ENCODE measurements around the gene NRXN3.

The NRXN3 gene

GRCh38 chr14:78164226-78164853, 5.8 kb upstream of the NRXN3 start:
- no peak for TF ChIP-seq CTCF (conservative IDR thresholded peaks at IDR 0.05; ENCODE audit: low read length)
- H3K4me3 ChIP-seq (ENCODE audit: low read length), result no peak overlapping the region
- no peak for DNase-seq (ENCODE audit: low read depth)

- no peak for DNase-seq (ENCODE audit: low read depth)
- no peak for TF ChIP-seq CTCF (conservative IDR thresholded peaks at IDR 0.05; ENCODE audit: low read length)
Observed at GRCh38 chr14:78172428-78172827, 2.3 kb downstream of the NRXN3 start.

GRCh38 chr14:78173346-78174035, 3.3 kb downstream of the NRXN3 start:
- DNase-seq (ENCODE audit: low read depth), result no peak
- TF ChIP-seq CTCF (conservative IDR thresholded peaks at IDR 0.05; ENCODE audit: low read length), result no peak
- H3K4me3 ChIP-seq (ENCODE audit: low read length), result no peak overlapping the region

More at GRCh38 chr14:78172428-78172827, 2.3 kb downstream of the NRXN3 start:
- H3K4me3 ChIP-seq (ENCODE audit: low read length), result no peak overlapping the region

- no peak overlapping the region for H3K4me3 ChIP-seq (ENCODE audit: low read length)
- no peak for TF ChIP-seq CTCF (conservative IDR thresholded peaks at IDR 0.05; ENCODE audit: low read length)
- no peak for DNase-seq (ENCODE audit: low read depth)
Observed at GRCh38 chr14:78175412-78175811, 5.2 kb downstream of the NRXN3 start.

- no peak for DNase-seq (ENCODE audit: low read depth)
- H3K4me3 ChIP-seq (ENCODE audit: low read length), result no peak overlapping the region
- no peak for TF ChIP-seq CTCF (conservative IDR thresholded peaks at IDR 0.05; ENCODE audit: low read length)
Observed at GRCh38 chr14:78178071-78178470, 7.9 kb downstream of the NRXN3 start.

GRCh38 chr14:78178971-78179370, 8.8 kb downstream of the NRXN3 start:
- TF ChIP-seq CTCF (conservative IDR thresholded peaks at IDR 0.05; ENCODE audit: low read length), result no peak
- H3K4me3 ChIP-seq (ENCODE audit: low read length), result no peak overlapping the region
- no peak for DNase-seq (ENCODE audit: low read depth)

GRCh38 chr14:78181270-78181669, 11.1 kb downstream of the NRXN3 start:
- DNase-seq (ENCODE audit: low read depth), result no peak
- TF ChIP-seq CTCF (conservative IDR thresholded peaks at IDR 0.05; ENCODE audit: low read length), result no peak
- no peak overlapping the region for H3K4me3 ChIP-seq (ENCODE audit: low read length)
